LNCAP (cell line): ENCODE data around the gene TMEM184B.

Experiments
- TF ChIP-seq, protein P1 (sequence below): fragments of 450-650 bp; IDR thresholded peaks from 2 replicates; pipeline ENCODE4 v1.5.1; 2017; ENCODE audit warnings: mild to moderate bottlenecking

Gene TMEM184B

DNA sequence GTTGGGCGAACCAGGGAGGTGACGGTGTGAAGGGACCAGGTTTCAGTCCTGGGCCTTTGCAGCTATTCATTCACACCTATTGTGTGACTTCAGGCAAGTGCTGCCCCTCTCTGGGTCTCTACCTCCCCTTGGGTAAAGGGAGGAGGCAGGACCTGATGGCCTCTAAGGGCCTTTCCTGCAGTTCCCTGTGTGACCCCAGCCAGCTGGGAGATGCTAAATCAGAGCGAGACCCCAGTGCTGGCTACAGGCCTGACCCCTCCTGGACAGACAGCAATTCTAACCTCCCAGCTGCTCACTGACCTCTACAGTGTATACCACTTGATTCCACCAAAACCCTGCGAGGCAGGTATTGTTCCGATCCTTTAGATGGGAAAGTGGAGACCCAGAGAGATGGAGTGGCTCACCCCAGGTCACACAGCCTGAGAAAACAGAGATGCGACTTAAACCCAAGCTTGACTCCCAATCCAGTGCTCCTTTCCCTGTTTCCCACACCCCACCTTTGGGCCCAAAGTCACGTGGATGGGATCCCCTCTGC is 64.8 kb downstream of the TMEM184B start:
- TF ChIP-seq, protein P1, sequence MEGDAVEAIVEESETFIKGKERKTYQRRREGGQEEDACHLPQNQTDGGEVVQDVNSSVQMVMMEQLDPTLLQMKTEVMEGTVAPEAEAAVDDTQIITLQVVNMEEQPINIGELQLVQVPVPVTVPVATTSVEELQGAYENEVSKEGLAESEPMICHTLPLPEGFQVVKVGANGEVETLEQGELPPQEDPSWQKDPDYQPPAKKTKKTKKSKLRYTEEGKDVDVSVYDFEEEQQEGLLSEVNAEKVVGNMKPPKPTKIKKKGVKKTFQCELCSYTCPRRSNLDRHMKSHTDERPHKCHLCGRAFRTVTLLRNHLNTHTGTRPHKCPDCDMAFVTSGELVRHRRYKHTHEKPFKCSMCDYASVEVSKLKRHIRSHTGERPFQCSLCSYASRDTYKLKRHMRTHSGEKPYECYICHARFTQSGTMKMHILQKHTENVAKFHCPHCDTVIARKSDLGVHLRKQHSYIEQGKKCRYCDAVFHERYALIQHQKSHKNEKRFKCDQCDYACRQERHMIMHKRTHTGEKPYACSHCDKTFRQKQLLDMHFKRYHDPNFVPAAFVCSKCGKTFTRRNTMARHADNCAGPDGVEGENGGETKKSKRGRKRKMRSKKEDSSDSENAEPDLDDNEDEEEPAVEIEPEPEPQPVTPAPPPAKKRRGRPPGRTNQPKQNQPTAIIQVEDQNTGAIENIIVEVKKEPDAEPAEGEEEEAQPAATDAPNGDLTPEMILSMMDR = no peak

DNA sequence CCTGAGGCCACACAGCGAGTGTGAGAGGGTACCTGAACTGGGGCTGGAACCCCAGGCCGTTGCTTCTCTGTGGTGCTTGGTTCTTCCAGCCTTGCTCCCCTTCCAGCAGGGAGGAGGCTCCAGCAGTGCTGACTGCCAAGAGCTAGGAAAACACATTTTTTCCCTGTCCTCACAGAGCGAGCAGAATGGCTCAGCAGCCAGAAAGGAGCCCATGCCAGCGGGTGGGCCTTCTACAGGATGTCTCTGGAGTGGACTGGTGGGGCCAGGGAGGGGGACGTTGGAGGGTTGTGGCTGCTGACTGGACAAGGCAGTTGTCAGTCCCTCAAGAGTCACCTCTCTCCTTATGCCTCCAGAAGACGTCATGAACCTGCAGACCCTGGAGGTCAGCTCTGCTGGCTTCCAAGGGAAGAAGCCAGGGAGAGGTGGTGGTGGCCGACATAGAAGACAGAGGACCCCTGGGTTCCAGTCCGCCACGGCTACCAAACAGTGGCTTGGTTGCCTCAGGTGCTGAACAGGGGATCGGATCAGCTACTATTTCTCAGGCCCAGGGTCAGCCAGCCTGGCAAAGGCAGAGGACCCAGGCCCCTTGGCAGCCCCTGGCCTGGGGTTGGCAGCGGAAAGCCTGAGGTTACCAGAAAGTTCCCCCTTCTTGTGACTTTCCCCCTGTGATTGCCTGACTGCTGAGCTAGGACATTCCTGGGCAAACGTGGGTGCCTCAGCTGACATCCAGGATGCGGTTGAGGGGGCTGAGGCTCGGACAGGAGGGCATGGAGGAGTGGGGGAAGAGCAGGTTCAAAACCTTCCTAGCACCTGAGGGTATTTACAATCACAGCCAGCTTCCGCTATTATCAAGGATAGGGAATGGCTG is 67.3 kb downstream of the TMEM184B start:
- TF ChIP-seq, protein P1 = no peak

DNA sequence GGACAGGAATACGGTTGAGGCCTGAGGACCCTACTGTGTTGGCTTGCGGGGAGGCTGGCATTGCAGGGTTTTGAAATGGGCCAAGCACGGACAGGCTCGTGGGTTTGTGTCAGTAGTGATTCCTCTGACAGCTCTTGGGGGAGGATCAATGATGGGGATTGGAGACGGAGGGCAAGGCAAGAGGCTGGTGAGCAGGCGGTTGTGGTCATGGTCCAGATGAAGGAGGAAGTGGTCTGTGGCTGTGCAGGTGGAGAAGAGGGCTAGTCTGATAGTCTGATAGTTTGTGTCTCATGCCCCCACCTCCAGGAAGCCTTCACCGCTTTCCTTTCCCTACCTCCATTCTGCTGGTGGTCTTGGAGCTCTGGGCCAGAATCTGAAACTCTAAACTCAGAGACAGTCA is 68.0 kb downstream of the TMEM184B start:
- TF ChIP-seq, protein P1 = no peak

DNA sequence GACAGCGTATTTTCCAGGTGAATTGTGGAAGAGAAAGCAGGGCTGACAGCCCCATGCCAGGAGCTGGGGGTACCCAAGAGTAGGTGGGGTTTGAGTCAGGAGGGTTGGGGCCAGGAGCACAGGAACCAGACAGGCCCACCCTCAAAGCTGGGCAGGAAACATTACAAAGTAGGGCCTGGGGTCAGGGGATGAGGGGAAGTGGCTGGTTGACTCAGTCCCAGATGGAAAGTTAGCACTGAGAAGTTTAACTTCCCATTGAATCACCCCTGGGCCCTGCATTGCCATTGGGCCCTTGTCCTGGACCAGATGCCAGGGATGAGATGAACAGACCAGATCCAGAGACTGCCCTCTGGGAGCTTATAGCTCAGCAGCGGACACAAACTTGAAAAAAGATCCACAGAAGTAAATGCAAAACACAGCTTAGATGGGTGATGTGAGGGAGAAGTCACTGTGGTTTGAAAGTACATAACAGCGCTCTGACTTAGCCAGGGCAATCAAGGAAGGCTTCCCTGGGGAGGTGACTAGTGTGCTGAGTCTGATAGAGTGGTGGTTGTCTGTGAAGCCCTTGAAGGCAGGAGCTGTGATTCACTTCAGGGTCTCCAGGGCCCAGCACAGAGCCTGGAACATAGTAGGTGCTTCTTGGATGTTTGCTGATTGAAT is 68.8 kb downstream of the TMEM184B start:
- TF ChIP-seq, protein P1 = no peak

DNA sequence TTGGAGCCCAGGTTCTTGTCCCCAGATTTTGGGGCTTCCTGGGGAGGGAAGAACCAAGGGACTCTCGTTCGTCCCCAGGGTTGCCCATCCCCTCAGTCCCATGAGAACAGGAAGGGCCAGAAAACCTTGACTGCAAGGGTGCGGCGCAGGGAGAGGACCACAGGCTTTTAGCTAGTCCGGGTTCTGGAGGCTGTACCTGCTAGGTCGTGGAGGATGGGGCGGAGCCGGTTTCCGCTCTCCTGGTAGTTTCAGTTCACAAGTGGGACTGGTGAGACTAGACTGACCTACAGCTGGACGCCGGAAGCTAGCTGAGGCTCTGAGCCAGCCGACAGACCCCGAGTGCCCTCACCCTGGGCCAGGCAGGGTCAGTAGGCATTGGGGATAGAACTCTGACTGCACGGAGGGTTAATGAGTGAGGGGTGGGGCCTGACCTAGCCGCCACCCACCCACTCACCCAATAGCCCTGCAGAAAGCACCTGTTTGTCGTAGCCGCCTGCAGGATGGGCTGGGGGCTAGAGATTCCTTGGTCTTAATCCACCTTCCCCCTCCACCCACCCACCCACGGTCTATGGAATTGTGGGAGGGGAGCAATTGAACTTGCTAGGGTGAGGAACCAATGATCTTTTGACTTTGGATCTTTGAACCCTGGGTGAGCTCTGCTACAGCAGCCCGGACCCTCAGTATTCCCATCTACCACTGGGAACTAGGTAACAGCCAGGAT is 69.6 kb downstream of the TMEM184B start:
- TF ChIP-seq, protein P1 = no peak

DNA sequence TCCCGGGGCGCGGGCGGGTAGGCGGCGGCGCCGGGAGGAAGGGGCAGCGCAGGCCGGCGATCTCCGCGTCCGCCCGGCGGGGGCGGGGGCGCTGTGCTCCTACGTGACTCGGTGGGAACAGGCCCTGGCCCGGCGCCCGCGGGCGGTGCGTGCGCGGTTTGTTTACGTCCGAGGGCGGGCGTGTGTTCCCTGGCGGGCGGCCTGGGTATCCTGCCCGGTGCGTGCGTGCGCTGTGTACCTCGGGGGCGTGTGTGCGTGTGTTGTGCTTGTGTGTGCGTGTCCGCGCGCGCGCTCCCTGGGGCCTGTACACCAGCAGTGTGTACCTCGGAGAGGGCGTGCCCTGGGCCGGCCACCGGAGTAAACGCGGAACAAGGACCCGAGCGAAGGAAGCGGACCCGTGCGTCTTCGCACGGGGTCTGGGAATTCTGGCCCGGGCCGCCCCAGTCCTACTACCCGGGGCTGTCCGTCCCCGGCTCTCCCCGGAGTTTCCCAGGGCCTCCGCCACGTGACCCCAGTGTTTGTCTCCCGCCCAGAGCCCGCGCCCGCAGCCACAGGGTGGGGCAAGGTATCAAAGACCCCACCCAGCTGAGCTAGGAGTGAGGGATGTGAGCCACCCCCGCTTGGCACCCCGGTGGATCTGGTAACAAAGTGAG is 70.2 kb downstream of the TMEM184B start:
- TF ChIP-seq, protein P1 = peak; percentile 18; the same call in 1 of the 2 replicates
